HG02981 (cell line): ENCODE results near the gene MFSD11.
"Not testable (repeated sequence)": the region's sequence is repeated elsewhere in the genome, so short reads cannot be mapped to it uniquely, and the experiment has no call there.

Source experiments
- ATAC-seq: cut with Tn5 transposase; IDR thresholded peaks from one replicate; pipeline ENCODE4 v1.9.1; 2021; ENCODE audit warnings: mild to moderate bottlenecking, moderate library complexity; ENCODE audit not compliant: unreplicated experiment

Gene MFSD11

DNA sequence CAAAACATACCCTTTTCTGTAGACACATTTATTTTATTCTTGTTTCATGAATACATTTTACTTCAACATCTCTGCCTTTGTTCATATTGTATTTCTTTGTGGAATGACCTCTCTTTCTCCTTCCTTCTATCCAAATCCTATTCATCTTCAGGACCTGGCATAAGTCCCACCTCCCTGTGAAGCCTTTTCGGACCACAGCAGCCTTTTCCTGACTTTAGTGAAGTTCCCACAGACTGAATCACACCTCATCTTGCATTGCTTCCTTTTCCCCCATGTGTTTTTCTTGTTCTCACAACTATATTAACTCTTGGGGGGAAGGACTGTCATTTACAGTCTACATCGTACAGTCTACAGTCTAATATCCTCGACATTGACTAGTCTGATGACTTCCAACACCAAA is 58.2 kb downstream of the MFSD11 start:
- ATAC-seq: no peak

- no peak for ATAC-seq
Observed at GRCh38 chr17:76797241-76797840, 59.4 kb downstream of the MFSD11 start.

GRCh38 chr17:76801706-76802105 is 63.8 kb downstream of the MFSD11 start:
- ATAC-seq: no peak

- no peak for ATAC-seq
Observed at GRCh38 chr17:76805319-76805718, 67.4 kb downstream of the MFSD11 start.

DNA sequence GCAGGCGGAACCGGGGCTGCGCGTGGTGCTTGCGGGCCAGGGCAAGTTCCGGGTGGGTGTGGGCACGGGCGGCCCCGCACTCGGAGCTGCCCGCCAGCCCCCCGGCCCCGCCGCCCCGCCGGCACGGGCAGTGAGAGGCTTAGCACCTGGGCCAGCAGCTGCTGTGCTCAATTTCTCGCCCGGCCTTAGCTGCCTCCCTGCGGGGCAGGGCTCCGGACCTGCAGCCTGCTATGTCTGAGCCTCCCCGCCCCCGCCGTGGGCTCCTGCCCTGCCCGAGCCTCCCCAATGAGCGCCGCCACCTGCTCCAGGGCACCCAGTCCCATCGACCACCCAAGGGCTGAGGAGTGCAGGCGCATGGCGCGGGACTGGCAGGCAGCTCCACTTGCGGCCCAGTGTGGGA is 68.2 kb downstream of the MFSD11 start:
- not testable (repeated sequence) for ATAC-seq

- ATAC-seq: not testable (repeated sequence)
Observed at GRCh38 chr17:76806767-76807166, 68.8 kb downstream of the MFSD11 start.

GRCh38 chr17:76808326-76808725 is 70.4 kb downstream of the MFSD11 start:
- no peak for ATAC-seq

DNA sequence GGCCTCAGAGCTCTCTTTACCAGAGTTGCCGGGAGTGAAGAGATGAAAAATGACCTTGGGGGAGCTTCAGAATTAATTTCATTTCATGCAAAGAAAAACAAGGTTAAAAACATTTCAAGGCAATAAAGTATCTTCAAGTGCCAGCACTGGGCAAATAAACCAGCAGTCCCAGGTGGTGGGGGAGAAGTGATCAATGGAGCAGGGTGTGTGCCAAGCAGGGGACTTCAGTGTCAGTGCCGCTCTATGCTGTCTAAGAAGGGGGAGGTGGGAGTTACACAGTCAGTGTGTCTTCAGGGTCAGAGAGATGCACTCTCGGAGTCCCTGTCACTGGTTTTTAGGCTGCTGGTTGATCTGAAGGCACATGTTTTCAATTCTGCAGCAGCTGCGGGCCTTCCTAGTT is 73.0 kb downstream of the MFSD11 start:
- no peak for ATAC-seq

GRCh38 chr17:76811834-76812233 is 73.9 kb downstream of the MFSD11 start:
- ATAC-seq: no peak

GRCh38 chr17:76812263-76812662 is 74.3 kb downstream of the MFSD11 start:
- ATAC-seq: no peak

GRCh38 chr17:76812968-76813367 is 75.0 kb downstream of the MFSD11 start:
- ATAC-seq: no peak

GRCh38 chr17:76815907-76816589 is 78.1 kb downstream of the MFSD11 start:
- ATAC-seq: not testable (repeated sequence)

GRCh38 chr17:76816590-76817135 is 78.7 kb downstream of the MFSD11 start:
- no peak for ATAC-seq

DNA sequence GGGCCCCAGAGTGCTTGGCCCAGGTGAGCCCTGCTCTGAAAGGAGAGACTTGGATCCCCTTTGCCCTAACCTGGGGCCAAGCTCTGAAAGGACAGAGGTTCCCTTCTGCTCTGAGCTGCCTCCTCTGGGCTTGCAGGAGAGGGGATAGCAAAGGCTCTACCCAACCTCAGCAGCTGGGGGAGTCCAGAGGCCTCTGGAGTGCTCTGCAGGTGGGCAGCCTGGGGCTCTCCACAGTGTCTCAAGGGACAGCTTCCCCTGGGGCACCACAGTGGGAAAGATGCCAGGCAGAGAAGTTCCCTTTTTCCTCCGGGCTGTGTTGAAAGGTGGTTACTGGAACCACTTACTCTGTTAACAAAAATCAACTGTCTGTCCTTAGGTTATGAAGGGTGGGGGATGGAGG is 82.1 kb downstream of the MFSD11 start:
- ATAC-seq: no peak

GRCh38 chr17:76820561-76820960 is 82.6 kb downstream of the MFSD11 start:
- no peak for ATAC-seq

DNA sequence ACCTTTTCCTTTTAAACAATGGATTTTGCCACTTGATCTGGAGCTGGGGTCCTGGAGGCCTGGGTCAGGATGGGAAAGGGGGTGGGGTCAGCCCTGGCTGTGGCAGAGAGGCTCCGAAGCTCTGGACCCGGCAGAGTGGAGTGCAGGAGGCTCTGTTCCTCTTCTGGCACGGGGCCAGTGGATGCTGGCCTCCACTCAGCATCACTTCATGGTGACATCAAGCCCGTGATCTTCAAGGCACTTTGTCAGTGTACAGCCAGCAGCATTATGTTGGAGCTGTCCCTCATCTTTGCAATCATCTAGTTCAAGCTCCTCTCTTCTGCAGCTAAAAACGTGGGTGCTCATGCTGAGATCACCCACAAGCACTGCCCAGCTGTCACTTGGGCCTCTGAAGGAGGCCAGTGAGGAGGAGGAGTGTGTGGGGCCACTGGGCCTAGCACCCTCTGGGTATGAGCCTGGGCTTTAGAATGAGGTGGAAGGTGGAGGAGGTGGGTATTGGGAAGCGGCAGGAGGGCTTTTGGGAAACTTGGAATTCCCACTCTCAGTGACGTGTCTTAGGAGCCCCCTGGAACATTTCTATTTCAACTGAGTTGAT is 84.4 kb downstream of the MFSD11 start:
- no peak for ATAC-seq

DNA sequence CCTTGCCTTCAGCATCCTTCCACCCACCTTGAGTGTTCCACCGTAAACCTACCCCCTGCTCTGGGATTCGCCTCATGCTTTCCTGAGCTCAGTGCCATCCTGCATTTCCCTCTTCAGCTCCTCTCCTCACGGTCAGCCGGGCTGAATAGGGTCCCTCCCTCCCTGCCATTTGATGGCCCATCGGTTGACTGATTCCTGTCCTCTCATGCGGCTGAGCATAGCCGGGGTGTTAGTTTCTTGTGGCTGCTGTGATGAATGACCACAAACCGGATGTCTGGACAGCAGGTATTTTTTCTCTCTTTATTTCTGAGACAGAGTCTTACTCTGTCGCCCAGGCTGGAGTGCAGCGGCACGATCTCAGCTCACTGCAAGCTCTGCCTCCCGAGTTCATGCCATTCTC is 86.2 kb downstream of the MFSD11 start:
- ATAC-seq: peak; percentile 53

DNA sequence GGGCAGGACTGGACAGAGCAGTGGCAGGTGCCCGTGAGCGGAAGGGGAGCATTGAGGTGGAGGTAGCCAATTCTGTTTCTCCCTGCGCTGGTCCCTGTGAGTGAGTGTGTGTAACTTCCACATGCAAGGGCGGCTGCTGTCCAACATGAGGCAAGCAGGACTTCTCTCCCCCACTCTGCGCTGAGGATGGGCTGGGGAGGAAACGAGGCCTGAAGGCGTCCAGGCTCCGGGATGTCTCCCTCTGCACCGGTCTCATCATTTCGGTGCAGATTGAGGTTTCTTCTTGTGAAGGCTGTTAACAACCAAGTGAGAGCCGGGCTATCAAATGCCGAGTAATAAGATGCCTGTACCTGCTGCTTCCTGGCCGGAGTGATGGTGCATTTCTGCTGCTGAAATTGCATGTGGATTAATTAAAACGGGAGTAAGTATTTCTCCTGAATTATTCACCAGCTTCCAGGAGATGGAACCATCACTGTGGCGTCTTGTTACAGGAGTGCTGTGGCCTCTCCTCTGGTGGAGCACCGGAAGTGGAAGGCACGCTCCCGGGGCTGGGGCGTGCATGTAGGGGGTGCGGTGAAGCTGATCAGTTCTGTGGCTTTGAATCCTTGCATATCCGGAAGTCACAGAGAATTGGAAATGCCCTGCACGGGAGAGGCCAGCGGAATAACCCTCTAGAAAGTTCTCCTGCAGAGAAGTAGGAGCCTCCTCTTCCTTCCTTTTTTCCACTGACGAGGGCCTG is 88.6 kb downstream of the MFSD11 start:
- ATAC-seq: no peak

DNA sequence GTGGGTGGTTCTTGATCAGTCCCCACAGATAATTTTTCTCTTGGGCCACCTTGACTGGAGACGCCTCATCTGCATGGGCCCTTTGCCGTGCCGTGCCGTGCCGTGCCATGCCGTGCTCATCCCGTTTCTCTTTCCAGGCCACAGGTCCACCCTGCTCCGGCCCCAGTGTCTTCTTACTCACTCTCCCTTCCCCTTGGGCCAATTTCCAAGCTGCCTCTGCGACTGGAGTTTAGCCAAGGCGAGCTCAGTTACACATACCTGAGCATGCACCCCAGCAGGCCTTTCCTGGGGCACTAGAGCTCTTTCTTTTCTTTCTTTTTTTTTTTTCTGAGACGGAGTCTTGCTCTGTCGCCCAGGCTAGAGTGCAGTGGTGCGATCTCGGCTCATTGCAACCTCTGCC is 89.8 kb downstream of the MFSD11 start:
- ATAC-seq: no peak
